ENCODE results near the gene CTIF.

- TF ChIP-seq CTCF (IDR thresholded peaks at IDR 0.05; ENCODE audit: low read length) (no peak), EZH2phosphoT487 (IDR thresholded peaks at IDR 0.05; ENCODE audit: low read length) (no peak), EZH2 (optimal IDR thresholded peaks at IDR 0.05; ENCODE audit: low read depth, low read length) (no peak)
Measured at GRCh38 chr18:48779462-48779861, 240.6 kb downstream of the CTIF start.

Data from MM.1S (cell line).